ENCODE results near the gene MRPL52.

MRPL52 gene

GRCh38 chr14:22871224-22872032, 41.7 kb downstream of the MRPL52 start, which contains the start of gene LRP10:
TSS of gene LRP10 (plus strand) at chr14:22871740. CDS start at chr14:22872304, 564 bp downstream.
- peak; percentile 37 for TF ChIP-seq CTCF (IDR thresholded peaks at IDR 0.05)
- H3K36me3 ChIP-seq = peaks cover 41% of the 10 kb centered on the region
- H3K4me3 ChIP-seq (ENCODE audit: low read depth in 1 of 2, low read length in 1 of 2) = peak within 1 kb of the TSS; percentile 75 to 84
- H3K27me3 ChIP-seq = no peaks in the 10 kb centered on the region
- H3K27ac ChIP-seq = peak within 1 kb of the TSS; percentile 100
- H3K9me3 ChIP-seq = no peaks in the 10 kb centered on the region
- H3K4me1 ChIP-seq (ENCODE audit: control insufficient read depth in 1 of 2, insufficient read depth in 1 of 2, low read depth in 1 of 2, low read length in 1 of 2) = peaks cover 65 to 68% of the 10 kb centered on the region in 2 experiments

GRCh38 chr14:22872033-22872832, 42.5 kb downstream of the MRPL52 start:
- H3K4me3 ChIP-seq (ENCODE audit: low read depth in 1 of 2, low read length in 1 of 2) = peak overlapping the region; percentile 75 to 84
- peaks cover 49% of the 10 kb centered on the region for H3K36me3 ChIP-seq
- H3K4me1 ChIP-seq (ENCODE audit: control insufficient read depth in 1 of 2, insufficient read depth in 1 of 2, low read depth in 1 of 2, low read length in 1 of 2) = peaks cover 67 to 75% of the 10 kb centered on the region in 2 experiments
- H3K9me3 ChIP-seq = no peaks in the 10 kb centered on the region
- peak; percentile 98 for TF ChIP-seq CTCF (IDR thresholded peaks at IDR 0.05)
- H3K27me3 ChIP-seq = no peaks in the 10 kb centered on the region
- H3K27ac ChIP-seq = peak overlapping the region; percentile 100

GRCh38 chr14:22872833-22873520, 43.3 kb downstream of the MRPL52 start:
- TF ChIP-seq CTCF (IDR thresholded peaks at IDR 0.05) = no peak
- Histone ChIP-seq H3K36me3 (peaks cover 56% of the 10 kb centered on the region), H3K4me3 (ENCODE audit: low read depth in 1 of 2, low read length in 1 of 2) (peak overlapping the region; percentile 75 to 84), H3K4me1 (ENCODE audit: control insufficient read depth in 1 of 2, insufficient read depth in 1 of 2, low read depth in 1 of 2, low read length in 1 of 2) (peaks cover 75 to 82% of the 10 kb centered on the region in 2 experiments), H3K9me3 (no peaks in the 10 kb centered on the region), H3K27me3 (no peaks in the 10 kb centered on the region), H3K27ac (peak overlapping the region; percentile 100)

- Histone ChIP-seq H3K4me1 (ENCODE audit: control insufficient read depth in 1 of 2, insufficient read depth in 1 of 2, low read depth in 1 of 2, low read length in 1 of 2) (peaks cover 76 to 80% of the 10 kb centered on the region in 2 experiments), H3K27me3 (no peaks in the 10 kb centered on the region), H3K36me3 (peaks cover 78% of the 10 kb centered on the region), H3K27ac (peak overlapping the region; percentile 18), H3K9me3 (no peaks in the 10 kb centered on the region), H3K4me3 (ENCODE audit: low read depth in 1 of 2, low read length in 1 of 2) (no peak overlapping the region)
- no peak for TF ChIP-seq CTCF (IDR thresholded peaks at IDR 0.05)
These were observed 45.5 kb downstream of the MRPL52 start for GRCh38 chr14:22875003-22875747.
